ENCODE results near the gene LPAR2. TPM values are rescaled to one million over a fixed set of nuclear protein-coding genes. Genes with fewer than 3 reads are reported as not detected.

The LPAR2 gene
- total and polyA plus RNA-seq, 5 donors, result 0.57 to 3.0 (median 1.1) TPM

DNA sequence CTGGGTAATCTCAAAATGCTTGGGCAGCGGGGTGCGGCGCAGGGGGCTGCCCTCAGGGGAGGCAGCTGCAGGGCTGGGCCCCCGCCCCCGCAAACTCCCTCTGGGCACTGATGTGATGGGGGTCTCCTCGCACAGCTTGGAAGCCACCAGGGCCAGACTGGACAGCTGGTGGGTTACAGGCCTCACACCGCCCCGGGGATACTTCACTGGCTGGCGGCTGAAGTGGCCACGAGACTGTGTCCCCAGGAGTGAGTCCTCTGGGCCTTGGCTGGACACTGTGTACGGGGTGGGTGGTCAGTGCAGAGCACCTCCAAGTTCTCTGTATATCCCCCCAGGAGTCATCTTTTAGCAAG lies 2.0 kb upstream of the LPAR2 start:
- Histone ChIP-seq H3K4me1 (ENCODE audit: control insufficient read depth, insufficient read depth, low read length) (no peaks in the 10 kb centered on the region), H3K27ac (ENCODE audit: low read length) (no peak overlapping the region), H3K27me3 (ENCODE audit: control insufficient read depth, insufficient read depth) (no peaks in the 10 kb centered on the region), H3K4me3 (ENCODE audit: low read length) (no peak overlapping the region), H3K9me3 (ENCODE audit: control insufficient read depth, low read length) (no peaks in the 10 kb centered on the region)
- intact Hi-C loops (cut with DNase I), result no loop called here
- ATAC-seq, result no peak
- 97% methylated on average over 11 of the region's 11 CpGs for WGBS
- peak in 1 of 3 donors; percentile 45 for DNase-seq

DNA sequence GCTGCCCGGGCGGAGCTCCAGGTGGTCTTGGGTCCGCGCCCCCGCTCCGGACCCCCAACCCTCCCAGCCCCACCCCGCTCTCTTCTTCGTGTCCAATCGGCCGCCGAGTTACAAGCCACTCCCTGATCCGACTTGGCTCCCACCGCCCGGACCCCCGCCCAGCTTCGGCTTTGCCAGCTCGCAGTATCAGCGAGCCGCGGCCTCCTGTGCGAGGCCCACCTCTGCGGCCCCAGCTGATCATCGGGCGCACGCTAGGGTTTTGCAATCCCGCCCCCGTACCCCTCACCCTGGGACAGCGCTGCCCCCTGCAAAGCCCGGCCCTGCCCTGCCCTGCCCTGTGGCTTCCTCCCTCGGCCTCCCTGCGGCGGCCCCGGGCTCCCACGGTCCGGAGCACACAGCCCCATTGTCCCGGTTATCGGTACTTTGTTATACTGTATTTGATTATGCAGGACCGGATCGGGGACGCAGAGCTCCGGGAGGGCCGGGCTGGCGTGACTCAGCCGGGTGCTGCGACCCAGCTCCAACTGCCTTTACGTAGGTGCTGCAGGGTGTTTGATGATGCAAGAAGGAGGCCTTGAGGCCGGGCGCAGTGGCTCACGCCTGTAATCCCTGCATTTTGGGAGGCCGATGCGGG lies 598 bp upstream of the LPAR2 start:
- Histone ChIP-seq H3K27ac (ENCODE audit: low read length) (no peak overlapping the region), H3K9me3 (ENCODE audit: control insufficient read depth, low read length) (no peaks in the 10 kb centered on the region), H3K4me3 (ENCODE audit: low read length) (peak overlapping the region; percentile 38), H3K4me1 (ENCODE audit: control insufficient read depth, insufficient read depth, low read length) (no peaks in the 10 kb centered on the region), H3K27me3 (ENCODE audit: control insufficient read depth, insufficient read depth) (no peaks in the 10 kb centered on the region)
- intact Hi-C loops (cut with DNase I), result no loop called here
- DNase-seq, result peak in 1 of 3 donors; percentile 64
- 17% methylated on average over 51 of the region's 51 CpGs for WGBS
- ATAC-seq, result peak; percentile 21 to 58

DNA sequence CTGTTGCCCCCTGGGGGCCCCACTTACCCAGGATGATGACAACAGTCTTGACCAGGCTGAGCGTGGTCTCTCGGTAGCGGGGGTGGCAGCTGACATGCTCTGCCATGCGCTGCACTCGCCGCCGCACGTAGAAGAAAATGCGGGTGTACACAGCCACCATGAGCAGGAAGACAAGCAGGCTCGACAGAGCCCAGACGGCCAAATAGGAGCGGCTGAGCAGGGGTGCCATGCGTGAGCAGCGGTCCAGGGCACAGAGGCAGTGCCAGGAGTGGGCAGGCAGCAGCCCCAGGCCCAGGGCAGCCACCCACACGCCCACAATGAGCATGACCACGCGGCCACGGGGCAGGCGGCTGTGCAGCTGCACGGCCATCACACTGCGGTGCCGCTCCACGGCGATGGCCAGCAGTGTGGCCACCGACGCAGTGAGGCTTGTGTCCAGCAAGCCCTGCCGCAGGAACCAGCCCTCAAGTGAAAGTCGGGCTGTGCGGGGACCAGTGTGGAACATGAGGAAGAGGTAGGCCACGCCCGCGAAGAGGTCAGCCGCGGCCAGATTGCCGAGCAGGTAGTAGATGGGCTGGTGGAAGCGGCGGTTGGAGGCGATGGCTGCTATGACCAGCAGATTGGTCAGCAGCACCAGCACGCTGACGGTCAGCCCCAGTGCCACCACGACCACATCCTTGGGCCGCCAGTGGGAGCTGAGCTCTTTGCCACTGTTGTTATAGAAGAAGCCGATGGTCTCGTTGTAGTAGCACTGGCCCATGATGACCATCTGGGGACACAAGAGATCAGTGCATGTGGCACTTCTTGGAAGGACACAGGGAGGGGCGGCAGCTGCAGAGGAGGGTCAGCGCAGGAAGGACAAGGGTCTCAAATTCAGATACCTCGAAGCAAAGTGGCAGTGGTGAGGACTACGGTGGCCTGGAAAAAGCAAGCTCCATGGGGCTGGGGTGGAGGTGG lies 1.2 kb downstream of the LPAR2 start:
- DNase-seq (peak in 1 of 3 donors; percentile 56), ATAC-seq (no peak)
- WGBS, result 95% methylated on average over 48 of the region's 48 CpGs
- no peak overlapping the region for H3K4me3 ChIP-seq (ENCODE audit: low read length)
- no peaks in the 10 kb centered on the region for H3K27me3 ChIP-seq (ENCODE audit: control insufficient read depth, insufficient read depth)
- H3K9me3 ChIP-seq (ENCODE audit: control insufficient read depth, low read length), result no peaks in the 10 kb centered on the region
- no peaks in the 10 kb centered on the region for H3K4me1 ChIP-seq (ENCODE audit: control insufficient read depth, insufficient read depth, low read length)
- intact Hi-C loops (cut with DNase I), result no loop called here
- H3K27ac ChIP-seq (ENCODE audit: low read length), result no peak overlapping the region

DNA sequence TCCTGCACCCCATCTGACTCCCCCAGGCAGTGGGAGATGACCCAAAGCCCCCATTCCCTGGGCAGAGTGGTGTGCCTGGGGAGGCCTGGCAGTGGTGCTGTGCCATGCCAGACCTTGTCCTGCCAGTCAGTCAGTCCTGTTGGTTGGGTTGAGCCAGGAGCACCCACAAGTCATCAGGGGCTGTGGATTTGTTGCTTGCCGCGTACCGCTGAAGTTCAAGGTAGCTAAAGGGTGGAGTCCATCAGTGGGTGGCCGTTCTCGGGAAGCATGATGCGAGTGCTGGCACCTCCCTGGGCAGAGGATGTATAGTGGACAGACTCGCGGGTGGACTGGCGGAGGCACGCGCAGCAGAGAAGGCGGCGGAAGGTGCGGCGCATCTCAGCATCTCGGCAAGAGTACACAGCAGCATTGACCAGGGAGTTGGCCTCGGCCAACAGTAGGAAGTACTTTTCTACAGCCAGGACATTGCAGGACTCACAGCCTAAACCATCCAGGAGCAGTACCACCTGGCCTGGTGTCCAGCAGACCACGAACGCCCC lies 3.9 kb downstream of the LPAR2 start:
- no peaks in the 10 kb centered on the region for H3K9me3 ChIP-seq (ENCODE audit: control insufficient read depth, low read length)
- H3K27me3 ChIP-seq (ENCODE audit: control insufficient read depth, insufficient read depth), result no peaks in the 10 kb centered on the region
- no peak overlapping the region for H3K4me3 ChIP-seq (ENCODE audit: low read length)
- 95% methylated on average over 19 of the region's 19 CpGs for WGBS
- intact Hi-C loops (cut with DNase I), result no loop called here
- no peak for DNase-seq
- no peak overlapping the region for H3K27ac ChIP-seq (ENCODE audit: low read length)
- ATAC-seq, result no peak
- no peaks in the 10 kb centered on the region for H3K4me1 ChIP-seq (ENCODE audit: control insufficient read depth, insufficient read depth, low read length)

DNA sequence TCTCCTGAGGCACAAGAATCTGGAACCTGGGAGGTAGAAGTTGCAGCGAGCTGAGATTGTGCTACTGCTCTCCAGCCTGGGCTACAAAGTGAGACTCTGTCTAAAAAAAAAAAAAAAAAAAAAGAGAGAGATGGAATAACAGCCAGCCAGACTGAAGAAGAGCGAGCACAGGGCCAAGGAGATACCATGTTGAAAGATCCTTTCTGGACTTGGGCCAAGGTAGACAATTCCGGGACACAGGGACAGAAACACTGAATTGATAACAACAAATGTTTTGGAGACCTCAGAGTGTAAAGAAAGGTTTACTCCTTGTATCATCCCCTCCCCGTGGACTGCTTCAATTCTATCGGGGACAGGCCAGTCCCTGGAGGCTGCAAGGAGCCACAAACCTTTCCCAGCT lies 4.6 kb downstream of the LPAR2 start:
- WGBS, result 50% methylated on average over 5 of the region's 5 CpGs
- intact Hi-C loops (cut with DNase I), result no loop called here
- Histone ChIP-seq H3K4me3 (ENCODE audit: low read length) (no peak overlapping the region), H3K27ac (ENCODE audit: low read length) (no peak overlapping the region), H3K4me1 (ENCODE audit: control insufficient read depth, insufficient read depth, low read length) (no peaks in the 10 kb centered on the region), H3K27me3 (ENCODE audit: control insufficient read depth, insufficient read depth) (no peaks in the 10 kb centered on the region), H3K9me3 (ENCODE audit: control insufficient read depth, low read length) (no peaks in the 10 kb centered on the region)
- DNase-seq (no peak), ATAC-seq (no peak)

DNA sequence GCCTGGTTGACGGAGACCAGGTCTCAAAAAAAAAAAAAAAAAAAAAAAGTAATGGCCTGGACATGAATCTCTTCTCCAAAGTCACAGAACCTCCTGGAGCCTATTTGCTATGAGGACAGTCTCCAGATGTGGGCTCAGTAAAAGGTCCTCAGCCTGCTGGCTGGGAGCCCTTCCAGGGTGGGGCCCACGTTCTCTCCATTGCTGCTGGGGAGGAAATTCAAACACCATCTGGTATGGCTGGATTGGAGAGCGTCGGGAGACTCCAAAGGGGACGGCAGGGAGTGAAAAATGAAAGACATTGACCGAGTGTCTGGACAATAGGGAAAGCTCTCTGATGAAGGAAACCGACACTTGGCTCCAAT lies 8.2 kb downstream of the LPAR2 start:
- Histone ChIP-seq H3K4me1 (ENCODE audit: control insufficient read depth, insufficient read depth, low read length) (no peaks in the 10 kb centered on the region), H3K27ac (ENCODE audit: low read length) (no peak overlapping the region), H3K27me3 (ENCODE audit: control insufficient read depth, insufficient read depth) (no peaks in the 10 kb centered on the region), H3K4me3 (ENCODE audit: low read length) (no peak overlapping the region), H3K9me3 (ENCODE audit: control insufficient read depth, low read length) (no peaks in the 10 kb centered on the region)
- no peak for ATAC-seq
- 65% methylated on average over 7 of the region's 7 CpGs for WGBS
- DNase-seq, result no peak
- intact Hi-C loops (cut with DNase I), result no loop called here

DNA sequence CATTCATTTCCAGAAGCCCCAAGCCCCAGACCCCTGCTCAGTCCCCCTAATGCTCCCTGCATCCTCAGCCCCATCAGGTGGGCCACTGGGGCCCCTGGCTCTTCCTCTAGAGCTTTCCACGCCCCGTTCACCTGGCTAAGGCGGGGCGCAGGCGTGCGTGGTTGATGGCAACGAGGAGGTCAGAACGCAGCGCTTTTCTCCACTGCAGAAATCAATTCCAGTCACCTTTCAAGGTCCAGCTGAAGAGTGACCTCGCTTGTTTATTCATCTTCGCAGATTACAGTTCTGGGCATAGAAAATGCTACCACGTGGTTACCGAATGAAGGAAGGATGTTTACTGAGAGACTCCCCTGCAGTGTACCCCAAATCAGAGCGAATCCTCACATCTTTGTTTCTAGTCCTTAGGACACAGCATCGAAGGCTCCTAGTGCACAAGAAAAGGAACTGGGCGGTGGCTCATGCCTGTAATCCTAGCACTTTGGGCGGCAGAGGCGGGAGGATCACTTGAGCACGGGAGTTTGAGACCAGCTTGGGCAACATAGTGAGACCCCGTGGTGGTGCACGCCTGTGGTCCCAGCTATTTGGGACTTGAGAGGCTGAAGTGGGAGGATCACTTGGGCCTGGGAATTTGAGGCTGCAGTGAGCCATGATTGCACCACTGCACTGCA lies 8.7 kb downstream of the LPAR2 start:
- 61% methylated on average over 21 of the region's 21 CpGs for WGBS
- Histone ChIP-seq H3K27me3 (ENCODE audit: control insufficient read depth, insufficient read depth) (no peaks in the 10 kb centered on the region), H3K27ac (ENCODE audit: low read length) (no peak overlapping the region), H3K9me3 (ENCODE audit: control insufficient read depth, low read length) (no peaks in the 10 kb centered on the region), H3K4me1 (ENCODE audit: control insufficient read depth, insufficient read depth, low read length) (no peaks in the 10 kb centered on the region), H3K4me3 (ENCODE audit: low read length) (no peak overlapping the region)
- DNase-seq (no peak), ATAC-seq (no peak)
- intact Hi-C loops (cut with DNase I), result no loop called here

DNA sequence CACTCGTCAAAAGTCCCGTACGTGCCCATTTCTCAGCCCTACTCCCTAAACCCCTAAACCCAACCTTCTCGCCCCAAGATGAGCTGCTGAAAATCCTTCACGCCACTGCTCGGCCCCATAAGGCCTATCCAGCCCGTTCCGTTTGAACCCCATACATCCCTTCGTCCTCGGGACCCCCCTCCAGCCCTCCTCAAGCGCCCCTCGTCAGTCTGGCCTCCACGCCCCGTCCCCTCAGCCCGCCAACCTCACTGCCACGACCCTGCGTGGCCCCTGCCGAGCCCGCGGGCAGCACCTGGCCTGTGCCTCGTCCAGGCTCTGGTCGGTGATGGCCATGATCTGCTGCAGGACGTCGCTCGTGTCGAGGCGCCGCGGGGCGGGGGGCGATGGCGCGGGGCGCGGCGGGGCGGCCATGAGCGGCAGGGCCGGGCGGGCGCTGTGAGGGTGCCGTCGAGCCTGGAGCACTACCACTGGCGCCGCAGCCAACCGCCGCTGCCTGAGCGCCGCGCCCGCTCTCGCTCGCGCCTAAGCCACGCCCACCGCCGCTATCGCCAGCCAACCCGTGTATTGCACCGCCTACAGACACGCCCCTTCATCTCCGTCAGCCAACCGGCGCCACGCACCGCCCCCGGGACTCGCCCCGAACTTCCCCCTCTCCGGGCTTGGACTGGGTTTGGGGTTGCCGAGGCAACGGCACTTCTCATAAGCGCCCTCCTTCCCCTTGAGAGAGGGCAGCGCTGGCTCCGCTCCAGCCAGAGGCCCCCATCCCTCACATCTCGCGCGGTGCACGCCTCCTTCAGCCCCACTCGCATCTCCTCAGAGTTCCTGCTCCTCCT lies 9.6 kb downstream of the LPAR2 start, which contains the start of gene PBX4:
PBX4 (minus strand) TSS at position 469 of the 833 bp plus-strand sequence; CDS start at position 411, 58 bp downstream.
- intact Hi-C loops (cut with DNase I), result no loop called here

DNA sequence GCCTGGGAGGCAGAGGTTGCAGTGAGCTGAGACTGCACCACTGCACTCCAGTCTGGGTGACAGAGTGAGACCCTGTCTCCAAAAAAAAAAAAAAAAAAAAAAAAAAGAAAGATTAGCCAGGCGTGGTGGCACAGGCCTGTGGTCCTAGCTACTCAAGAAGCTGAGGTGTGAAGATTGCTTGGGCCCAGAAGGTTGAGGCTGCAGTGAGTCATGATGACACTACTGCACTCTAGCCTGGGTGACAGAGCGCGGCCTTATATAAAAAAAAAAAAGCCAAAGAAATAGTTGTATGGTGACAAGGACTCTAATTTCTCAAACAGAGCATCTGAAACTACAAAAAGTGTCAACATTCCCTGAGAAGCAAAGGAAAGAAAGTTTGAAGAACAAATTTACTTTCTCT lies 12.9 kb downstream of the LPAR2 start:
- ATAC-seq (no peak), DNase-seq (no peak)
- intact Hi-C loops (cut with DNase I), result no loop called here
- 98% methylated on average over 3 of the region's 3 CpGs for WGBS
- no peak overlapping the region for H3K27ac ChIP-seq (ENCODE audit: low read length)
- no peaks in the 10 kb centered on the region for H3K9me3 ChIP-seq (ENCODE audit: control insufficient read depth, low read length)
- no peaks in the 10 kb centered on the region for H3K4me1 ChIP-seq (ENCODE audit: control insufficient read depth, insufficient read depth, low read length)
- H3K4me3 ChIP-seq (ENCODE audit: low read length), result no peak overlapping the region
- H3K27me3 ChIP-seq (ENCODE audit: control insufficient read depth, insufficient read depth), result no peaks in the 10 kb centered on the region

More for the DNA sequence above, 9.6 kb downstream of the LPAR2 start, which contains the start of gene PBX4:
- Histone ChIP-seq H3K4me1 (ENCODE audit: control insufficient read depth, insufficient read depth, low read length) (no peaks in the 10 kb centered on the region), H3K4me3 (ENCODE audit: low read length) (no peak within 1 kb of the TSS), H3K27me3 (ENCODE audit: control insufficient read depth, insufficient read depth) (no peaks in the 10 kb centered on the region), H3K27ac (ENCODE audit: low read length) (no peak within 1 kb of the TSS), H3K9me3 (ENCODE audit: control insufficient read depth, low read length) (no peaks in the 10 kb centered on the region)
- ATAC-seq (peak; percentile 98 to 99), DNase-seq (peak; percentile 94 to 97 (median 97))
- WGBS, result 5% methylated on average over 80 of the region's 80 CpGs

DNA sequence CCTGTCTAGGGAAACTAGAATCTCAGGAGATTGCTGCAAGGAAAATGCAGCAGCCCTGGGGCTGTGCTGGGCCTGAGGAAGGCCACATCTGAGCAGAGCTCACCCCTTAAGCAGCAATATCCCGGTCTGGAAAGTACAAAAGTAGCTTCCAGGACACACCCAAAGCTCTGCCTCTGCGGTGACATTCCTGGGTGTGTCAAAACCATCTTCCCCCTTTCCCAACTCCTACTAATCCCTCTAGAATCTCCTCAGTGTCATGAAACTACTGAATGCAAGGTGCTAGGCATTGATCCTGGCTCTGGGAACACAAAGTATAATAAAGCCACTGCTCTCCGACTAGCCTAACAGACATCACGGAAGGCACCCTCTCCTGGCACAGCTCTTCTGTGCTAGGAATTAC lies 14.5 kb downstream of the LPAR2 start:
- intact Hi-C loops (cut with DNase I), result no loop called here

More for the DNA sequence above, 14.5 kb downstream of the LPAR2 start:
- DNase-seq (no peak), ATAC-seq (no peak)
- 82% methylated on average over 4 of the region's 4 CpGs for WGBS
- no peak overlapping the region for H3K27ac ChIP-seq (ENCODE audit: low read length)
- no peaks in the 10 kb centered on the region for H3K4me1 ChIP-seq (ENCODE audit: control insufficient read depth, insufficient read depth, low read length)
- H3K27me3 ChIP-seq (ENCODE audit: control insufficient read depth, insufficient read depth), result no peaks in the 10 kb centered on the region
- H3K4me3 ChIP-seq (ENCODE audit: low read length), result no peak overlapping the region
- H3K9me3 ChIP-seq (ENCODE audit: control insufficient read depth, low read length), result no peaks in the 10 kb centered on the region

All from right cardiac atrium (tissue), 5 donors.